ENCODE data around the gene CFAP100. TPM values are rescaled to one million over a fixed set of nuclear protein-coding genes. Genes with fewer than 3 reads are reported as not detected.

CFAP100 gene
- total RNA-seq, 1 donor from 2014 or later: not detected

DNA sequence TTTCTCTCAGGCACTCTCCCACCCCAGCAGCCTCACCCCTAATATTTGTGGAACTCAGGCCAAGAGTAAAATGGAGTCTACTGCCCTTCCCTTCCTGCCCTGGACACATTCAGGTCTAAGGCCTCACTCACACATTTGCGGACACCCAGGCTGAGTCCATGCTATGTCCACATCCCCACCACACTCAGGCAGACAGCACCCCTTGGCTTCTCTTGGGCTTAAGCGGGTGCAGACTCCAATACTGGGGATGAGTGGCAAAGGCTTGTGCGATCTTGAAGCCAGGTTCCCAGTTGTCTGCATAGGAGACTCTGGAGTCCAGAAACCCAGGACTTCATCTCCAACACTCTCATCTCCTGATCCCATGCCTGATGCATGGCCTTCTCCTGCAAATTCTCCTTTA, 17.5 kb upstream of the CFAP100 start:
- no peak overlapping the region for H3K4me3 ChIP-seq
- peaks cover 5% of the 10 kb centered on the region for H3K4me1 ChIP-seq
- TF ChIP-seq CTCF (IDR thresholded peaks at IDR 0.05): no peak
- no peak for TF ChIP-seq EZH2 (IDR thresholded peaks at IDR 0.05)
- no peak for TF ChIP-seq EZH2phosphoT487 (IDR thresholded peaks at IDR 0.05)
- no peaks in the 10 kb centered on the region for H3K9me3 ChIP-seq (ENCODE audit: low read depth)
- H3K9me3 Mint-ChIP-seq: no peaks in the 10 kb centered on the region
- H2AFZ ChIP-seq (replicated peaks): no peak overlapping the region
- H3K4me3 Mint-ChIP-seq: no peak overlapping the region
- H3K36me3 Mint-ChIP-seq: no peaks in the 10 kb centered on the region
- H3K36me3 ChIP-seq: no peaks in the 10 kb centered on the region
- H3K27ac Mint-ChIP-seq: no peak overlapping the region
- H3K4me1 Mint-ChIP-seq: peaks cover 15% of the 10 kb centered on the region
- DNase-seq (ENCODE audit: low spot score): no peak
- H3K27ac ChIP-seq: no peak overlapping the region
- peaks cover 5% of the 10 kb centered on the region for H3K27me3 Mint-ChIP-seq (ENCODE audit: insufficient read depth, low read depth)
- no peaks in the 10 kb centered on the region for H3F3A ChIP-seq (ENCODE audit: low read depth)
- H3K4me2 ChIP-seq: no peak overlapping the region
- H3K79me2 ChIP-seq (ENCODE audit: low read depth): no peaks in the 10 kb centered on the region
- no peak overlapping the region for H3K9ac ChIP-seq
- H4K20me1 ChIP-seq (ENCODE audit: low read depth): no peaks in the 10 kb centered on the region
- no peaks in the 10 kb centered on the region for H3K27me3 ChIP-seq

GRCh38 chr3:126378341-126378751, 16.4 kb upstream of the CFAP100 start:
- peaks cover 15% of the 10 kb centered on the region for H3K4me1 Mint-ChIP-seq
- Histone ChIP-seq H3K36me3 (no peaks in the 10 kb centered on the region), H3K4me1 (peaks cover 5% of the 10 kb centered on the region), H3K27me3 (no peaks in the 10 kb centered on the region), H3K27ac (no peak overlapping the region), H3K4me3 (no peak overlapping the region), H3K9ac (no peak overlapping the region), H3F3A (ENCODE audit: low read depth) (no peaks in the 10 kb centered on the region), H3K9me3 (ENCODE audit: low read depth) (no peaks in the 10 kb centered on the region), H4K20me1 (ENCODE audit: low read depth) (no peaks in the 10 kb centered on the region), H2AFZ (replicated peaks) (no peak overlapping the region), H3K79me2 (ENCODE audit: low read depth) (no peaks in the 10 kb centered on the region), H3K4me2 (no peak overlapping the region)
- peaks cover 2% of the 10 kb centered on the region for H3K9me3 Mint-ChIP-seq
- no peaks in the 10 kb centered on the region for H3K36me3 Mint-ChIP-seq
- no peak overlapping the region for H3K27ac Mint-ChIP-seq
- TF ChIP-seq EZH2 (IDR thresholded peaks at IDR 0.05) (no peak), CTCF (IDR thresholded peaks at IDR 0.05) (no peak), EZH2phosphoT487 (IDR thresholded peaks at IDR 0.05) (no peak)
- no peak overlapping the region for H3K4me3 Mint-ChIP-seq
- DNase-seq (ENCODE audit: low spot score): no peak
- H3K27me3 Mint-ChIP-seq (ENCODE audit: insufficient read depth, low read depth): peaks cover 2% of the 10 kb centered on the region

DNA sequence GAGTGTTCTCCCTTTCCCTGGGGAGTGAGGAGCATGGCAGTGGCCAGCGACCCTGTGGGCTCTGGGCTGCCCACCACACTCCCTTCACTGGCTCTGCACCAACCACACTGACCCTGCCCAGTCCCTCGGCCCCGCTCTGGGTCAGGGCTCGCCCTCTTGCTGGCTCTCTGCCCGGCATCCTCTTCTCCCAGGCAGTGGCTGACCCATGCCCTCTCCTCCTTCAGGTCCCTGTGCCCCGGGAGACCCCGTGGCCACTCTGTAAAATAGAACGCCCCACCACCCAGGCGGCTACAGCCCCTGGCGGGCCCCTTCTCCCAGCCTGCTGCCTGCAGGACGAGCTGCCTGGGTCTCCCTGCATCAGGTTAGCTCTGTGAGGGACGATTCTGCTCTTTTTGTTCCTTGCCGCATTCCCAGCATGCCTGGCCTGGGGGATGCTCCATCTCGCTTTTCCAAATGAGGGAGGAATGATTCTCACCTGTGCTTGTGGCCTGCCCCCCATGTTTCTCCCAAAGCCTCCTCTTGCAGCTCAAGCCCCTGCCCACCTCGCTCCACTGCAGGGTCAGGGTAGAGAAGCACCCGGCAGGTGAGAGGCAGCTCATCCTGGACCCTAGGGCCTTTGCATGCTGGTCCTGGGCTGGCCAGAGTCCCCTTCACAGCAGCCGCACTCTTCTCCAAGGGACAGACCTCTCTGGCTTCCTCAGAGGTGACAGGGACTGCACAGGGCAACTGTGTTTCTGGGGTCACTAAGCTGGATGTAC, 14.5 kb upstream of the CFAP100 start:
- H4K20me1 ChIP-seq (ENCODE audit: low read depth): no peaks in the 10 kb centered on the region
- H3K79me2 ChIP-seq (ENCODE audit: low read depth): no peaks in the 10 kb centered on the region
- H3K27me3 ChIP-seq: no peaks in the 10 kb centered on the region
- H3K36me3 Mint-ChIP-seq: no peaks in the 10 kb centered on the region
- H3K27me3 Mint-ChIP-seq (ENCODE audit: insufficient read depth, low read depth): peaks cover 3% of the 10 kb centered on the region
- peaks cover 5% of the 10 kb centered on the region for H3K4me1 ChIP-seq
- no peaks in the 10 kb centered on the region for H3K36me3 ChIP-seq
- H3K9me3 Mint-ChIP-seq: peaks cover 6% of the 10 kb centered on the region
- H3K27ac ChIP-seq: no peak overlapping the region
- no peaks in the 10 kb centered on the region for H3F3A ChIP-seq (ENCODE audit: low read depth)
- no peak overlapping the region for H3K9ac ChIP-seq
- H3K4me2 ChIP-seq: no peak overlapping the region
- H2AFZ ChIP-seq (replicated peaks): peak overlapping the region; percentile 79
- peak overlapping the region; percentile 10 for H3K4me3 Mint-ChIP-seq
- no peak for DNase-seq (ENCODE audit: low spot score)
- no peaks in the 10 kb centered on the region for H3K9me3 ChIP-seq (ENCODE audit: low read depth)
- H3K4me1 Mint-ChIP-seq: peaks cover 13% of the 10 kb centered on the region
- TF ChIP-seq EZH2phosphoT487 (IDR thresholded peaks at IDR 0.05) (no peak), EZH2 (IDR thresholded peaks at IDR 0.05) (no peak), CTCF (IDR thresholded peaks at IDR 0.05) (no peak)
- H3K27ac Mint-ChIP-seq: no peak overlapping the region
- H3K4me3 ChIP-seq: no peak overlapping the region

All from neural progenitor cell (in vitro differentiated cells).